ENCODE results near the gene TNP1.

The TNP1 gene

DNA sequence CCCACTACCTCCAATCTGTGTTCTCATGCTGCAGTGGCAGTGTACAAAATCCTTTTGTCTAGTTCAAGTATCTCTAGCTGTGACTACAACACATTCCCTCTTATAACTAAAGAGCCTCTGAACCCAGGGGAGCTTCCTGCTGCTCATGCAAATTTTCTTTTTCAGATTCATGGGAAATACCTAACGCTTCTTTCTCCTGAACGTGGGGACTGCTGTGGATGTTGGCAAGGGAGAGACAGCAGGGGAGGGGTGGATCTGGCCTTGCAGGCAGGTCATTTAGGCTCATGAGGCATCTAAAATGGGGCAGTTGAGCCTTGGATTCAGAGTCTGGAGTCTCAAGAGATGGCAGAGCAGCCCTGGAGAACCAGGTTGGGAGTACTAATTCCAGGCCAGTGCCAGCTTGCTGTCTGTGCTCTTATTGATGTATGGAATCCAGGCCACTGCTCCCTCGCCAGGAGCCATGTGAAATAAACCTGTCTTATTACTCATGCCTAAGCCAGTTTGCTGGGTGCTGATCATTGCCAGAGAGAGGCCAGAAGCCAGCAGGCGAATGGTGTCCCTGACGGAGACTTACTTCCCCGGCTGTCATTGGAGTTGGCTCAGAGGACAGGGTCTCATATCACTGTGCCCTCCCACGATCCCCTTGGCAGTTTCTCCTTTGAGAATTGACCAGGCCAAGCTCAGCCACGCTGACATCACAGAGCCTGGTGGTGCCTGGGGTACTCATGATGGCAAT is 29.2 kb upstream of the TNP1 start:
- Histone ChIP-seq H3K4me3 (replicated peaks; ENCODE audit: low read depth, low read length) (no peak overlapping the region), H3K27me3 (replicated peaks; ENCODE audit: control insufficient read depth, insufficient read depth, low read length) (peaks cover 3% of the 10 kb centered on the region), H3K36me3 (ENCODE audit: control insufficient read depth, insufficient read depth, low read length) (no peaks in the 10 kb centered on the region)
- no peak for DNase-seq (ENCODE audit: extremely low read depth, insufficient read length)
- TF ChIP-seq CTCF (IDR thresholded peaks at IDR 0.05; ENCODE audit: insufficient read depth, low read length, poor library complexity, severe bottlenecking): no peak

DNA sequence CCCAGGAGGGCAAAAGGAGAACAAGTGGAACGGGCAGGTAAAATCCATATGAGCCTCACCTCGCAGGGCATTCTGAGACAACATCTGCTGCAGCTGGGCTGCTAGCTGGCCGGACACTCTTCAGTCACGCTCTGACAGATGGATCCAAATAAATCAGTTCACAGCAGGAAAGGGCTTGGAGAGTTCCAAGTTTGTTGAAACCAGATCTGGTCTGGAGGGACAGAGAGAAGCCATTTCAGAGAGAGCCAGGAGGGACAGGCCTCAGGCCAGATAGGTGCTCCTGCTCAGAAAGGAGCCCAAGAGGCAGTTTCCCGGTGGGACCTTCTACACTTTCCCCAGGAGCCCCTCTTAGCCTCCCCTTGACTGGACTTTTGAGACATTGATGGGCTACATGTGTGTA is 28.2 kb upstream of the TNP1 start:
- H3K4me3 ChIP-seq (replicated peaks; ENCODE audit: low read depth, low read length): no peak overlapping the region
- no peak for DNase-seq (ENCODE audit: extremely low read depth, insufficient read length)
- H3K27me3 ChIP-seq (replicated peaks; ENCODE audit: control insufficient read depth, insufficient read depth, low read length): peaks cover 3% of the 10 kb centered on the region
- no peak for TF ChIP-seq CTCF (IDR thresholded peaks at IDR 0.05; ENCODE audit: insufficient read depth, low read length, poor library complexity, severe bottlenecking)
- no peaks in the 10 kb centered on the region for H3K36me3 ChIP-seq (ENCODE audit: control insufficient read depth, insufficient read depth, low read length)

- no peak for DNase-seq (ENCODE audit: extremely low read depth, insufficient read length)
- TF ChIP-seq CTCF (IDR thresholded peaks at IDR 0.05; ENCODE audit: insufficient read depth, low read length, poor library complexity, severe bottlenecking): no peak
- Histone ChIP-seq H3K36me3 (ENCODE audit: control insufficient read depth, insufficient read depth, low read length) (no peaks in the 10 kb centered on the region), H3K4me3 (replicated peaks; ENCODE audit: low read depth, low read length) (no peak overlapping the region), H3K27me3 (replicated peaks; ENCODE audit: control insufficient read depth, insufficient read depth, low read length) (peaks cover 3% of the 10 kb centered on the region)
Observed at GRCh38 chr2:216887138-216887537, 27.3 kb upstream of the TNP1 start.

- Histone ChIP-seq H3K36me3 (ENCODE audit: control insufficient read depth, insufficient read depth, low read length) (no peaks in the 10 kb centered on the region), H3K27me3 (replicated peaks; ENCODE audit: control insufficient read depth, insufficient read depth, low read length) (peaks cover 3% of the 10 kb centered on the region), H3K4me3 (replicated peaks; ENCODE audit: low read depth, low read length) (no peak overlapping the region)
- DNase-seq (ENCODE audit: extremely low read depth, insufficient read length): no peak
- TF ChIP-seq CTCF (IDR thresholded peaks at IDR 0.05; ENCODE audit: insufficient read depth, low read length, poor library complexity, severe bottlenecking): no peak
Observed at GRCh38 chr2:216885117-216885553, 25.3 kb upstream of the TNP1 start.

DNA sequence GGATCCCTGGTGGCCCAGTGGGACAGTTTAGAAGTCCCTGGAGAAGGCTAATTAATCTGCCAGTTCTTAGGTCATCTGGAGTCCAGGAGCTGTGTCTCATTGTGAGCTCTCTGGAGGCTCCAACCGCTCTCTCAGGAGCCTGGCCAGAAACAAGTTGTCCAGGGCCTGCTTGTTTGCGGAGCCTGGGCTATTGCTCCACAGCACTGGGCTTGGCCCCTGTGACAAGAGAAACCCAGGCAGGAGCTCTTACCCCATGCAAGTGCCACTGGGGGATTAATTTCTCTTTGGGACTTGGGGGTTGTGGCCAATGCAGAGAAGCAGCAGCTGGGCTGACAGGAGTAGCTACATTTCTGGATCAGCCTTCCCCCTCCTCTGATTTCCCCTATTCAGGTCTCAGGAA is 24.5 kb upstream of the TNP1 start:
- TF ChIP-seq CTCF (IDR thresholded peaks at IDR 0.05; ENCODE audit: insufficient read depth, low read length, poor library complexity, severe bottlenecking): no peak
- DNase-seq (ENCODE audit: extremely low read depth, insufficient read length): no peak
- H3K4me3 ChIP-seq (replicated peaks; ENCODE audit: low read depth, low read length): no peak overlapping the region
- no peaks in the 10 kb centered on the region for H3K36me3 ChIP-seq (ENCODE audit: control insufficient read depth, insufficient read depth, low read length)
- H3K27me3 ChIP-seq (replicated peaks; ENCODE audit: control insufficient read depth, insufficient read depth, low read length): peaks cover 3% of the 10 kb centered on the region

DNA sequence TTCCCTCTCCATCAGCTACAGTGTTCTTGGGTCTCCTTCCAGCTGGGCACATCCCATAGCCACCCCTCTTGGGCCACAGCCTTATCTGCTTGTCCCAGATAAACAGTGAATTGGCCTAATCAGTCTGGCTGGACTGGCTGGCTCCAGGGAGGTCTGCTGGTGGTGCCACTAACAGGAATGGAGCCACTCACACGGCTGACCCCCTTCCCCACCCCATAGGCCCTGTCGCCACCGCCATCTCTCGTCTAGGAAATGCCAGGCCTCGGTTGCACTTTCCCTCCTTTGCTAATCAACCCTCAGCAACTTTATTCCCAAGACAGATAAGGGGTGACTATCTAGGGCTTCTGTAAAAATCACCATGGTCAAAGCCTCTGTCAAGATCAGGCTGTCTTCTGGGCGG is 23.0 kb upstream of the TNP1 start:
- peaks cover 1% of the 10 kb centered on the region for H3K27me3 ChIP-seq (replicated peaks; ENCODE audit: control insufficient read depth, insufficient read depth, low read length)
- DNase-seq (ENCODE audit: extremely low read depth, insufficient read length): no peak
- no peak for TF ChIP-seq CTCF (IDR thresholded peaks at IDR 0.05; ENCODE audit: insufficient read depth, low read length, poor library complexity, severe bottlenecking)
- H3K36me3 ChIP-seq (ENCODE audit: control insufficient read depth, insufficient read depth, low read length): no peaks in the 10 kb centered on the region
- no peak overlapping the region for H3K4me3 ChIP-seq (replicated peaks; ENCODE audit: low read depth, low read length)

Data from GM06990 (cell line).